Gastroesophageal sphincter (tissue), 3 donors: ENCODE results near the gene HEY2.

Source experiments
- CTCF ChIP-seq, 4 experiments: fragments of 200-600 bp in 2 of 4; fragments of 450-650 bp in 2 of 4; sonication (generic) in 1 of 4; IDR thresholded peaks; one replicate each; pipeline ENCODE4 v1.5.1; 2017 to 2019; ENCODE audit warnings: antibody characterized with exemption in 4 of 4, mild to moderate bottlenecking in 2 of 4, moderate library complexity in 2 of 4
- EP300 ChIP-seq: sonication (generic); formaldehyde crosslinking; IDR thresholded peaks from one replicate; pipeline ENCODE4 v1.6.1; 2017; ENCODE audit warnings: antibody characterized with exemption, mild to moderate bottlenecking
- POLR2A ChIP-seq, 2 donors: fragments of 450-650 bp; IDR thresholded peaks; one replicate each; pipeline ENCODE4 v1.6.1; 2017; ENCODE audit warnings: antibody characterized with exemption in 2 of 2, mild to moderate bottlenecking in 2 of 2, moderate library complexity in 1 of 2

DNA sequence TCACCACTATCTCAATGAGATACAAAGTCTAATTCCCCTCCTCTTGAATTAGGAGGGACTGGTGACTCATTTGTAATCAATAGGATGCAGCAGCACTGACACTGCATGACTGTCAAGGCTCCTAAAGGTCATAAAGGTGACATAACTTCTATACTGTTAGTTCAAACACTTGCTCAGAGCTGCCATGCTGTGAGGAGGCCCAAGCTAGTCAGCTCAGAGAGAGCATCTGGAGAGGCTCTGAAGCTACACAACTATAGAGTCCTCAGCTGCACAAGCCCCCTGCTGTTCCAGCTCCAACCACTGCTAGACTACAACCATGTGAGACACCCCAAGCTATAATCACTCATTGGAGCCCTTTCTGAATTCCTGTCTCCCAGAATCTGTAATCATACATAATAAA, 17.0 kb upstream of the HEY2 start:
- TF ChIP-seq CTCF (IDR thresholded peaks at IDR 0.05) (no peak), POLR2A (IDR thresholded peaks at IDR 0.05) (no peak), EP300 (no peak)
